Stimulated activated CD4-positive, alpha-beta T cell treated with anti-CD3 and anti-CD28 coated beads, Interleukin-12 subunit alpha, Interleukin-12 subunit beta, amount 100 ng/mL, for 48 hours (primary cell): ENCODE measurements around the gene CTNNA2.
A peak's percentile ranks its signal among the peaks of the same experiment; 100 is the strongest.
"Not testable (repeated sequence)": the region's sequence is repeated elsewhere in the genome, so short reads cannot be mapped to it uniquely, and the experiment has no call there.

Experiments
- DNase-seq, 3 donors: peaks; one replicate each; pipeline ENCODE4 v3.0.0-alpha.2; 2020; ENCODE audit warnings: low read depth in 2 of 3, low spot score in 1 of 3

The CTNNA2 gene

GRCh38 chr2:80070587-80070986, 557.7 kb downstream of the CTNNA2 start:
- DNase-seq, result no peak

DNA sequence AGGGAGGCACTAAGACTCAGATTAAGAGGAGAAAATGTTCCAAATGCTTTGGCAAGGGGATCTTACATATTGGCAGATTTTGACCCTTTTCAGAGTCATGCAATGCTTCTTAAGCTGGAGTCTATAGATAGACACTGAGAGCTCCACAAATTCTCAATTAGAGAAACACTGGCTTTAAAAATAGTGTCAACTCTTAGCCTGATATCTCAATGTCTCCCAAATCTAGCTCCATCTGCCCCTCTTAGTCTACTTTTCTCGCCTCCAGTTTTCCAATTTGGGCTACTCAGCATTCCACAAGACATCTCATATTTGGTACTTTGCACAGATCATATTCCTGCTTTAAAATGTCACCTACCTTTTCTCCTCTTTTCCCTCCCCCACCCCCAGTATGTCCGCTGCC, 559.1 kb downstream of the CTNNA2 start:
- no peak for DNase-seq

DNA sequence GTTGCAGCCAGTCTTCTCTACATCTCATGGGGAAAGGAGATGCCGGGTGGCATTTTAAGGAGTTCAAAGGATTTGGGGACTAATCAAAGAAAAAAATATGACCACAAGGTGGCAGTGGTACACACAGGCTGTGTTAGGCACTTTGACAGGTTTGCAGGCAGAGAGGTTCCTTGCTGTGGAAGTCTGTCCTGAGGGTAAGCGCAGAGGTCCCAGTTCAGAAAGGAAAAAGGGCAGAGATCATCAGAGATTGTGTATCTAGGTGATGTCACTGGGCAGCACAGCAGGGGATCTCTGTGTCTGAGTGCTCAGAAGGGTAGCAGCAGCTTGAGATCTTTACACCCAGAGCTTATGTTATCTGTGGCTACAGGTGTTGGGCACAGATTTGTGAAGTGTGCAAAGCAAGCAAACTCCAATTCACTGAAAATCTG, 560.3 kb downstream of the CTNNA2 start:
- peak in 1 of 3 donors; percentile 6 for DNase-seq

GRCh38 chr2:80074321-80075070, 561.6 kb downstream of the CTNNA2 start:
- DNase-seq, result no peak

DNA sequence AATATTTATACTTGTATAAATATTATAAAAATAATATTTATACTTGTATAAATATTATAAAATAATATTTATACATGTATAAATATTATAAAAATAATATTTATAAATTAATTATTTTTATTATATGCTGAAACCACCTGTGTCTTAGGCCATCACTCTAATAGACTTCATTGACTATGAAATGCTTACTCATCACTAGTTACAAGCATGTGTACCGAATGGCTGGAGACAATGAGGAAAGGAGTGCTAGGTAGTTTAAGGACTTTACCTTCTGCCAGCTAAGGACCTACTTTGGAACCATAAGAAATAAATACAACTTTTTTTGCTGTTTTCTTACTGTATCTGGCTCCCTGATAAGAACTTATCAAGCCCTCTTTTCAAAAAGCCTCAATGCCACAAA, 562.9 kb downstream of the CTNNA2 start:
- DNase-seq, result no peak

DNA sequence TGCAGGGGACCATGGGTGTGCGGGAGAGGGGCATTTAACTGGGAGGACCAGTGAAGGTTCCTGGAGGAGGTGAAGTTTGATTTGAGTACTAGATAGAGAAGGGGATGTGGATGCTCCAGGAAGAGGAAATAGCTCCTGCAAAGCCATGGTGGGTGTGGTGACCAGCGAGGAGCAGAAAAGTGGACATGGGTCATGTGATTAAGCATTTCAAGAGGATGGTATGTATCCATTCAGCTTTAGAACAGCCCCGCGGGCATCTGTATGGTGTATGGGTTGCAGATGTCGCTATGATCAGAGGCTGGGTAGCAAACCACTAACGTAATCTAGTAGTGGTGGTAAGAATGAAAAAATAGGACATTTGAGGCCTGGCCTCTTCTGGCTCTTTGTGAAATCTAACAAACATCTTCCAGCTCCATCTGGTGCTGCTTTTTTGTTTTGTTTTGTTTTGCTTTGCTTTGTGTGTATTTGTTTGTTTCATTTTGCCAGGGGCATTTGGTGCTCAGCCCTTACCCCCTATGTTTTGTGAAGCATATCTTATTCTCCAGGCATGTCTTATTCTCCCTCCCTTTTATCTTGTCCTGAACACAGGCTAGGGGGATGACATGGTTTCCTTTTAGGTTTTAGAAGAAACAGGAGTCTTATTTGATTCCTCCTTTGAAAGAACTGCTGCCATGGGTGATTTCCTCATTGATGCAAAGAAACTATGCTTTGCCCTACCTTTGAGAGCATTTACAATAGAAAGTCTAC, 565.6 kb downstream of the CTNNA2 start:
- no peak for DNase-seq

GRCh38 chr2:80080957-80081356, 568.1 kb downstream of the CTNNA2 start:
- DNase-seq, result no peak

- DNase-seq, result no peak
Observed at GRCh38 chr2:80086831-80087230, 574.0 kb downstream of the CTNNA2 start.

- DNase-seq, result no peak
Observed at GRCh38 chr2:80091237-80091636, 578.4 kb downstream of the CTNNA2 start.

DNA sequence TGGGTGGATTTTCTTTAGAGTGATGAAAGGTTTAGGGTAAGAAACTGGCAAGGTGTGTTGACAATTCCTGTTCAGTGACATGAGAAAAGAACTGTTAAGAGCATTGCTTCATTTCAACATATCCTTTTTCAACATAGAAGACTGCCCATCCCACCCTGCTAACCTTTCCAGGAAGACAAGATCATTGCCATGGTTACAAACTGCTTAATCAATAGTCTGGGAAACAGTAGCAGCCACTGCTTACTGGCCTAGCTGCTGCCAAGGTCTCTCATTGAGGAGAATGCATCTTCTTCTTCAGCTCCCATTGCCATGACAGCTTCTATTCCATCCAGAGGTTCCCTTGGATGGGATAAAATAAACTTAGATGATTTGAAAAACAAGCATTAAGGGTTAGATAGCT, 579.6 kb downstream of the CTNNA2 start:
- DNase-seq, result no peak

GRCh38 chr2:80098503-80098902, 585.7 kb downstream of the CTNNA2 start:
- not testable (repeated sequence) for DNase-seq

DNA sequence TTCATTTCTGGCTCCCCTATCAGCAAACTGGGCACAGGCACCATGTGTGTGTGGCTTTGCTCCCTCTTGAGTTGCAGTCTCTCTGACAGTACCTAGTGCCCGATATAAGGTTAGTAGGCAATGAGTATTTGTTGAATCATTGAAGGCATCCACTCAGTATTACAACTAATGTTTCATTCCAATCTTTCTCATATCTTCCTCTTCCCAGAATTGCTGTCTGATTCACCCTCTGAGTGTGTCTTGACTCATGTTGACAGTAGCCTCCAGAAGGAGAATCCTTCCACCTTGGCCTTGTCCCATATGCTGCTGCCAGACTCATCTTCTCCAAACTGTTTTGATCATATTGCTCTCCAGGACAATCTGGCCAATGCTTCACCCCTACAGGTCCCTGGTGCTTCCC, 589.2 kb downstream of the CTNNA2 start:
- no peak for DNase-seq

GRCh38 chr2:80105015-80105640, 592.3 kb downstream of the CTNNA2 start:
- no peak for DNase-seq

GRCh38 chr2:80111185-80111584, 598.3 kb downstream of the CTNNA2 start:
- DNase-seq, result no peak

- DNase-seq, result no peak
Observed at GRCh38 chr2:80112790-80113189, 599.9 kb downstream of the CTNNA2 start.

DNA sequence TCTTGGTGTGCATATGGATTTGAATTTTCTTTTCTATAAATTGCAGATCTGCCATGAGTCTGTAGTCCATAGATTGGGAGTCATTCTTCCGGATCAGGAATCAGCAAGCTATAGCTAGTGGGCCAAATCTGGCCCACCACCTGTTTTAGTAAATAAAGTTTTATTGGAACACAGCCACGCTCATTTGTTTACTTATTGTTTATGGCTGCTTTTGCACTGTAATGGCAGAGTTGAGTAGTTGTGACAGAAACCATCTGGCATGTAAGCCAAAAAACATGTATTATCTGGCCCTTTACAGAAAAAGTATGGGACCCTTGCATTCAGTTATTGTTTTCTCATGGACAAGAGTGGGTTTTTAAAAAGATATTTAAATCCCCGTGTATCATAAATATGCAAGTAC, 600.5 kb downstream of the CTNNA2 start:
- DNase-seq, result no peak

GRCh38 chr2:80114812-80115211, 602.0 kb downstream of the CTNNA2 start:
- no peak for DNase-seq

GRCh38 chr2:80117401-80117800, 604.5 kb downstream of the CTNNA2 start:
- DNase-seq, result no peak

DNA sequence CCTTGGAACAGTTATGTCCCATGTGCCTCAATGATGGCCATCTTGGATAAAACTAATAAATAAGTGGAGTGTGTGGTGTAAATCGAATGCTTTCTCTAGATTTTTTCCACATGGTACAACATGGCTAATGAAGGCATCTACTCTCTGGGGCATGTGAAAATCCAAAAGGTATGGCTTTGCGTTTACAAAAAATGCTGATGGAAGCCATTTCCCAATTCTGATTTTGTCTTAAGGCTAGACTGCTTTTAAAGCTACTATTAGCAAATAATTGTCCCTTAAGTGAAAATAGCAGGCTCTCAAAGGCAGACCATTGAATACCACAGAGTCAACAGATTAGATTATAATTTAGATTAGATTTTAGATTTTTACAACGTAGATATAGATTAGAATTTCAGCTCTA, 608.0 kb downstream of the CTNNA2 start:
- no peak for DNase-seq

DNA sequence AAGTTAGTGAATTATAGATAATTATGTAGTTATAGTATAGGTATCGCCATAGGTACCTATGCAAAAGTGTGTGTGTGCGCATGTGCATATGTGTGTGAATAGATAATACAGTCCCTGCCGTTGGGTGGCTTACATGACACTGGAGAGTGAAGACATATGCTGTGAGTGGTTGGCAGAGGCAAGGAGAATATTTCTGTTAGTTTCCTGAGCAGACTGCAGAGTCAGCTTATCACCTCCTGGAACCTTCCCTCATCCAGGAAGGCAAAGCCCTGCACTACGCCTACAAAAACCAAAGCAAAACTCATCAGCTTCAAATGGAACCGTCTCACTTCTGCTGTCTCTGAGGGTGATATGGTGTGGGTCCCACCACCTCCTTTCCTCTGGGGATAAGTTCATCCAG, 609.8 kb downstream of the CTNNA2 start:
- no peak for DNase-seq

DNA sequence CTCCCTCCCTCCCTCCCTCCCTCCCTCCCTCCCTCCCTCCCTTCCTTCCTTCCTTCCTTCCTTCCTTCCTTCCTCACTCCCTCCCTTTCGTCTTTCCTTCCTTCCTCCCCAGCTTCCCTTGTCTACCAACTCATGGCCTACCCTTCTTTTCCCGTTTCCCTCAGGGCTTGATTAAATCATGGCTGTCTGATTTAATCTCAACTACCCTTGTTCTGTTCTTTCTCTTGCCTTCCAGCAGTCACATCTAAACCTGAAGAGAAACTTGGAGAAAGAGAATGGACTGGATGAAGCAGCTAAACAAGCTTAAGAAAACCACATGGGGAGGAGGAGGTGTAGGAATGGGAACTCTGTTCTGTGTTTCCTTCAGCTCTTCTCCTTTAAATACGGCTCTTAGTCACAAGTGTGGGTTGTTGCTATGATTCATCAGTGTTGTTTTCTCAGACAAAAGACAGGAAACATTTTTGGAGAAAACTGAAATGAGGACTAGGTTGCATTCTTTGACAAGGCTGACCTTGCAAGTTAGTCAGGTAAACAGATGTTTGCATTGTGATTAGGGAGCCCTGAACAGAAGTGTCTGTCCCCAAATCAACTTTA, 613.8 kb downstream of the CTNNA2 start:
- DNase-seq, result no peak

- no peak for DNase-seq
Observed at GRCh38 chr2:80128080-80128479, 615.2 kb downstream of the CTNNA2 start.
